Measurements from ENCODE around the gene HK2.

Gene HK2

GRCh38 chr2:74884118-74884762, 50.3 kb downstream of the HK2 start:
- DNase-seq (ENCODE audit: low read depth) = no peak

DNA sequence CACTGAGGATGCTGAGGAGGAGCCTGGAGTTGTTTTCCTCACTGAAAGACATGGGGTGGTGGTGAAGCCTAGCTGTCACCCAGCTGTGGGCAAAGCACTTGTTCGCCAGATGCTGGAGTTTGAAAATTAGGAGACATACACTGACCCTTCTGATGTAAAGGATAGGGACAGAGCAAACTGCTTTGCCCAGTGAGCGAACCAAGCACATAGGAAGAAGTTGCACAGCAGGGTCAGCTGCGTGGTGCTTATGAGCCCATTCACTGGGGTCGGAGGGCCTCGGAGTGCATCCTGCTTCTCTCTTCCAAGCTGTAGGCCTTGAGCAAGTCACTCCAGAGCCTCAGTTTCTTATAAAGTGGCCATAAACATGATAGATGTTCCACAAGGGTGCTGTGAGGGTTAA, 50.9 kb downstream of the HK2 start:
- TF ChIP-seq, protein P1, sequence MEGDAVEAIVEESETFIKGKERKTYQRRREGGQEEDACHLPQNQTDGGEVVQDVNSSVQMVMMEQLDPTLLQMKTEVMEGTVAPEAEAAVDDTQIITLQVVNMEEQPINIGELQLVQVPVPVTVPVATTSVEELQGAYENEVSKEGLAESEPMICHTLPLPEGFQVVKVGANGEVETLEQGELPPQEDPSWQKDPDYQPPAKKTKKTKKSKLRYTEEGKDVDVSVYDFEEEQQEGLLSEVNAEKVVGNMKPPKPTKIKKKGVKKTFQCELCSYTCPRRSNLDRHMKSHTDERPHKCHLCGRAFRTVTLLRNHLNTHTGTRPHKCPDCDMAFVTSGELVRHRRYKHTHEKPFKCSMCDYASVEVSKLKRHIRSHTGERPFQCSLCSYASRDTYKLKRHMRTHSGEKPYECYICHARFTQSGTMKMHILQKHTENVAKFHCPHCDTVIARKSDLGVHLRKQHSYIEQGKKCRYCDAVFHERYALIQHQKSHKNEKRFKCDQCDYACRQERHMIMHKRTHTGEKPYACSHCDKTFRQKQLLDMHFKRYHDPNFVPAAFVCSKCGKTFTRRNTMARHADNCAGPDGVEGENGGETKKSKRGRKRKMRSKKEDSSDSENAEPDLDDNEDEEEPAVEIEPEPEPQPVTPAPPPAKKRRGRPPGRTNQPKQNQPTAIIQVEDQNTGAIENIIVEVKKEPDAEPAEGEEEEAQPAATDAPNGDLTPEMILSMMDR (IDR thresholded peaks at IDR 0.05; ENCODE audit: insufficient read depth, low read depth, low read length, missing control alignments) = no peak
- no peak for DNase-seq (ENCODE audit: low read depth)
- H3K4me3 ChIP-seq (ENCODE audit: low read length) = no peak overlapping the region

More at GRCh38 chr2:74884118-74884762, 50.3 kb downstream of the HK2 start:
- H3K4me3 ChIP-seq (ENCODE audit: low read length) = no peak overlapping the region
- TF ChIP-seq, protein P1 (IDR thresholded peaks at IDR 0.05; ENCODE audit: insufficient read depth, low read depth, low read length, missing control alignments) = no peak

- TF ChIP-seq, protein P1 (IDR thresholded peaks at IDR 0.05; ENCODE audit: insufficient read depth, low read depth, low read length, missing control alignments) = no peak
- no peak overlapping the region for H3K4me3 ChIP-seq (ENCODE audit: low read length)
- no peak for DNase-seq (ENCODE audit: low read depth)
Observed at GRCh38 chr2:74886251-74886650, 52.3 kb downstream of the HK2 start.

GRCh38 chr2:74886811-74887210, 52.9 kb downstream of the HK2 start:
- no peak for DNase-seq (ENCODE audit: low read depth)
- TF ChIP-seq, protein P1 (IDR thresholded peaks at IDR 0.05; ENCODE audit: insufficient read depth, low read depth, low read length, missing control alignments) = peak; percentile 39
- no peak overlapping the region for H3K4me3 ChIP-seq (ENCODE audit: low read length)

DNA sequence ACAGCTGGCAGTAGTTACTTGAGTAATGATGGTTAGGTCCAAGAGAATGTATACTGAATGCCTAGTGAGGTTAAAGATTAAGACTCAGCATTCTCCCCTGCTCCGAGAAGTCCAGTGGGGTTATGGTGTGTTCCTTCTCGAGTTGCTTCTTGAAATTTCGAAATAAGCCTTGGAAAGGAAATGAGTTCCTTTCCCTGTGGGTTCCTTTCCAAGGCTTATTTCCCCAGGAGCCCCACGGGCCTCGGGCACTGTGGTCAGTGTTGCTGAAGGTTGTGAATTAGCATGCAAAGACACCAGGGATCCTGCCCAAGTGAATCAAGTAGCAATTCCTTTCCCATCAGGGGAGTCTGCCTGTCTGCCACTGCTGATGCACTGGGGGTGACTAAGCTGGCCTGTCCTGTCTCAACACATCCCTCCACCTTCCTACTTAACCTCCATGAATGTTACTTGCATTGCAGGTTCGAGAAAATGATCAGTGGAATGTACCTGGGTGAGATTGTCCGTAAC, 53.6 kb downstream of the HK2 start:
- peak; percentile 98 for DNase-seq (ENCODE audit: low read depth)

GRCh38 chr2:74887960-74888700, 54.2 kb downstream of the HK2 start:
- TF ChIP-seq, protein P1 (IDR thresholded peaks at IDR 0.05; ENCODE audit: insufficient read depth, low read depth, low read length, missing control alignments) = peak; percentile 26
- DNase-seq (ENCODE audit: low read depth) = no peak
- no peak overlapping the region for H3K4me3 ChIP-seq (ENCODE audit: low read length)

More for the DNA sequence above, 53.6 kb downstream of the HK2 start:
- no peak overlapping the region for H3K4me3 ChIP-seq (ENCODE audit: low read length)
- TF ChIP-seq, protein P1 (IDR thresholded peaks at IDR 0.05; ENCODE audit: insufficient read depth, low read depth, low read length, missing control alignments) = no peak

Measured in epithelial cell of esophagus (primary cell).